ENCODE results near the gene EFCAB6.

- TF ChIP-seq, protein P1, sequence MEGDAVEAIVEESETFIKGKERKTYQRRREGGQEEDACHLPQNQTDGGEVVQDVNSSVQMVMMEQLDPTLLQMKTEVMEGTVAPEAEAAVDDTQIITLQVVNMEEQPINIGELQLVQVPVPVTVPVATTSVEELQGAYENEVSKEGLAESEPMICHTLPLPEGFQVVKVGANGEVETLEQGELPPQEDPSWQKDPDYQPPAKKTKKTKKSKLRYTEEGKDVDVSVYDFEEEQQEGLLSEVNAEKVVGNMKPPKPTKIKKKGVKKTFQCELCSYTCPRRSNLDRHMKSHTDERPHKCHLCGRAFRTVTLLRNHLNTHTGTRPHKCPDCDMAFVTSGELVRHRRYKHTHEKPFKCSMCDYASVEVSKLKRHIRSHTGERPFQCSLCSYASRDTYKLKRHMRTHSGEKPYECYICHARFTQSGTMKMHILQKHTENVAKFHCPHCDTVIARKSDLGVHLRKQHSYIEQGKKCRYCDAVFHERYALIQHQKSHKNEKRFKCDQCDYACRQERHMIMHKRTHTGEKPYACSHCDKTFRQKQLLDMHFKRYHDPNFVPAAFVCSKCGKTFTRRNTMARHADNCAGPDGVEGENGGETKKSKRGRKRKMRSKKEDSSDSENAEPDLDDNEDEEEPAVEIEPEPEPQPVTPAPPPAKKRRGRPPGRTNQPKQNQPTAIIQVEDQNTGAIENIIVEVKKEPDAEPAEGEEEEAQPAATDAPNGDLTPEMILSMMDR (IDR thresholded peaks at IDR 0.05) = no peak
- no peak for TF ChIP-seq ZFX (IDR thresholded peaks at IDR 0.05; ENCODE audit: borderline replicate concordance)
Measured at GRCh38 chr22:43802897-43803495, 9.1 kb downstream of the EFCAB6 start.
